Measurements from ENCODE around the gene PRPF40A.

- TF ChIP-seq CTCF (conservative IDR thresholded peaks at IDR 0.05 in 1 of 2, IDR thresholded peaks at IDR 0.05 in 1 of 2; ENCODE audit: extremely low read depth in 1 of 2, insufficient read depth in 1 of 2, low read depth in 1 of 2, low read length in 2 of 2), result no peak
- no peak for TF ChIP-seq EZH2 (IDR thresholded peaks at IDR 0.05; ENCODE audit: borderline replicate concordance, low read length)
Measured at GRCh38 chr2:152718076-152718908, 1.0 kb upstream of the PRPF40A start, which contains the start of gene ARL6IP6.
